ENCODE measurements around the gene ZBED3.

DNA sequence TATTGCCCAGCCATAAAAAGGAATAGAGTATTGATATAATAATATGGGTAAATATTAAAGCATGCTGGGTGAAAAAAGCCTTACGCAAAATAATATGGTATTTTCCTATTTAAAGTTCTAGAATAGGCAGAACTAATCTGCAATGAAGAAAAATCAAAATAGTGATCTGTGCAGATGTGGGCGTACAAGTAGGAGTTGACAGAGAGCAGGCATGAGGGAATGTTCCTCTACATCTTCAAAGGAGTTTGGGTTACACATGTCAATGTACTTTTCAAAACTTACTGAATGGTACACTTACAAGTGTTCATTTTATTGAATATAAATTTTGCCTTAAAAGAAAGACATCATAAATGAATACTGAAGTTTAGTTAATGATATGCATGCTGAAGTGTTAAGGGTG is 33.0 kb upstream of the ZBED3 start:
- TF ChIP-seq CBX5 (IDR thresholded peaks at IDR 0.05; ENCODE audit: low read depth, low read length) (no peak), TAF1 (IDR thresholded peaks at IDR 0.05; ENCODE audit: low read depth, low read length) (no peak), GABPA (IDR thresholded peaks at IDR 0.05; ENCODE audit: borderline replicate concordance, insufficient read depth, low read length) (no peak), CTCF (IDR thresholded peaks at IDR 0.05; ENCODE audit: control extremely low read depth in 1 of 3, insufficient read depth in 1 of 3, low read depth in 1 of 3, low read length in 3 of 3) (no peak), EGR1 (IDR thresholded peaks at IDR 0.05; ENCODE audit: borderline replicate concordance, low read depth, low read length) (no peak), HDAC2 (IDR thresholded peaks at IDR 0.05; ENCODE audit: borderline replicate concordance in 1 of 2, low read depth in 2 of 2, low read length in 2 of 2) (no peak), POLR2AphosphoS5 (IDR thresholded peaks at IDR 0.05; ENCODE audit: low read depth, low read length) (no peak), KDM4A (IDR thresholded peaks at IDR 0.05; ENCODE audit: low read depth, low read length, severe bottlenecking) (no peak), POLR2A (IDR thresholded peaks at IDR 0.05; ENCODE audit: control extremely low read depth in 1 of 2, low read depth in 2 of 2, low read length in 2 of 2) (no peak), SIX5 (IDR thresholded peaks at IDR 0.05; ENCODE audit: low read depth, low read length) (no peak)
- TF ChIP-seq, protein P1, sequence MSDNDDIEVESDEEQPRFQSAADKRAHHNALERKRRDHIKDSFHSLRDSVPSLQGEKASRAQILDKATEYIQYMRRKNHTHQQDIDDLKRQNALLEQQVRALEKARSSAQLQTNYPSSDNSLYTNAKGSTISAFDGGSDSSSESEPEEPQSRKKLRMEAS (IDR thresholded peaks at IDR 0.05), result no peak
